Measurements from ENCODE around the gene CCDC18. TPM values are rescaled to one million over a fixed set of nuclear protein-coding genes. Genes with fewer than 3 reads are reported as not detected.

The CCDC18 gene
- total RNA-seq, 4 donors from 2014 or later = 2.2 to 15.5 (median 3.6) TPM

GRCh38 chr1:93304716-93305138 lies 124.2 kb downstream of the CCDC18 start:
- Histone ChIP-seq H3K36me3 (no peaks in the 10 kb centered on the region), H3K4me1 (no peaks in the 10 kb centered on the region), H3K9me3 (no peaks in the 10 kb centered on the region), H3K27ac (no peak overlapping the region), H3K27me3 (no peaks in the 10 kb centered on the region), H3K4me3 (replicated peaks in 1 of 3) (no peak overlapping the region)
- DNase-seq = peak; percentile 33 to 44
- intact Hi-C loops (cut with DNase I) = loop anchor here (10.0 kb wide), 1 partner anchor 540 kb away; no protein-coding TSS in a partner anchor
- 35 to 40% methylated on average over 2 of the region's 2 CpGs for WGBS, 2 donors
- TF ChIP-seq POLR2A (IDR thresholded peaks at IDR 0.05) (no peak), CTCF (IDR thresholded peaks at IDR 0.05) (peak; percentile 66 to 89 (median 83))

GRCh38 chr1:93306920-93307319 lies 126.4 kb downstream of the CCDC18 start:
- no peak for DNase-seq
- intact Hi-C loops (cut with DNase I) = loop anchor here (10.0 kb wide), 1 partner anchor 538 kb away; no protein-coding TSS in a partner anchor
- H3K9me3 ChIP-seq = no peaks in the 10 kb centered on the region
- H3K27me3 ChIP-seq = no peaks in the 10 kb centered on the region
- no peak for TF ChIP-seq CTCF (IDR thresholded peaks at IDR 0.05)
- TF ChIP-seq POLR2A (IDR thresholded peaks at IDR 0.05) = no peak
- no peaks in the 10 kb centered on the region for H3K36me3 ChIP-seq
- H3K4me1 ChIP-seq = no peaks in the 10 kb centered on the region
- H3K27ac ChIP-seq = no peak overlapping the region
- no peak overlapping the region for H3K4me3 ChIP-seq (replicated peaks in 1 of 3)

- Histone ChIP-seq H3K4me3 (replicated peaks in 1 of 3) (no peak overlapping the region), H3K27ac (no peak overlapping the region), H3K4me1 (no peaks in the 10 kb centered on the region), H3K9me3 (no peaks in the 10 kb centered on the region), H3K27me3 (no peaks in the 10 kb centered on the region), H3K36me3 (no peaks in the 10 kb centered on the region)
- 68 to 78% methylated on average over 4 of the region's 4 CpGs for WGBS, 2 donors
- TF ChIP-seq POLR2A (IDR thresholded peaks at IDR 0.05) (no peak), CTCF (IDR thresholded peaks at IDR 0.05) (no peak)
- DNase-seq = peak; percentile 8 to 15
- intact Hi-C loops (cut with DNase I) = no loop called here
Measured at GRCh38 chr1:93313026-93313425, 132.5 kb downstream of the CCDC18 start.

GRCh38 chr1:93317207-93317606 lies 136.7 kb downstream of the CCDC18 start:
- Histone ChIP-seq H3K9me3 (no peaks in the 10 kb centered on the region), H3K4me3 (replicated peaks in 1 of 3) (no peak overlapping the region), H3K4me1 (no peaks in the 10 kb centered on the region), H3K27ac (no peak overlapping the region), H3K36me3 (no peaks in the 10 kb centered on the region), H3K27me3 (no peaks in the 10 kb centered on the region)
- WGBS, 2 donors = 66 to 72% methylated on average over 2 of the region's 2 CpGs
- TF ChIP-seq CTCF (IDR thresholded peaks at IDR 0.05) = no peak
- no peak for TF ChIP-seq POLR2A (IDR thresholded peaks at IDR 0.05)
- DNase-seq = peak; percentile 2 to 4
- intact Hi-C loops (cut with DNase I) = no loop called here

- no peak for TF ChIP-seq CTCF (IDR thresholded peaks at IDR 0.05)
- TF ChIP-seq POLR2A (IDR thresholded peaks at IDR 0.05) = no peak
- Histone ChIP-seq H3K9me3 (no peaks in the 10 kb centered on the region), H3K4me3 (replicated peaks in 1 of 3) (no peak overlapping the region), H3K36me3 (no peaks in the 10 kb centered on the region), H3K27me3 (no peaks in the 10 kb centered on the region), H3K27ac (no peak overlapping the region), H3K4me1 (no peaks in the 10 kb centered on the region)
- DNase-seq = no peak
- WGBS, 2 donors = 93 to 96% methylated on average over 2 of the region's 2 CpGs
- intact Hi-C loops (cut with DNase I) = no loop called here
Measured at GRCh38 chr1:93317943-93318342, 137.4 kb downstream of the CCDC18 start.

All from thyroid gland (tissue), 4 donors.